Dermis lymphatic vessel endothelial cell (primary cell): ENCODE data around the gene C6orf47. TPM values are rescaled to one million over a fixed set of nuclear protein-coding genes. Genes with fewer than 3 reads are reported as not detected.

Experiments
- total RNA-seq: library from RNA; depleted of rRNA; stranded (reverse); fragments of >200 nt; gene quantifications from 2 replicates; pipeline ENCODE4 v1.2.1, GENCODE V29; 2014

Gene C6orf47, protein sequence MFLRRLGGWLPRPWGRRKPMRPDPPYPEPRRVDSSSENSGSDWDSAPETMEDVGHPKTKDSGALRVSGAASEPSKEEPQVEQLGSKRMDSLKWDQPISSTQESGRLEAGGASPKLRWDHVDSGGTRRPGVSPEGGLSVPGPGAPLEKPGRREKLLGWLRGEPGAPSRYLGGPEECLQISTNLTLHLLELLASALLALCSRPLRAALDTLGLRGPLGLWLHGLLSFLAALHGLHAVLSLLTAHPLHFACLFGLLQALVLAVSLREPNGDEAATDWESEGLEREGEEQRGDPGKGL
- total RNA-seq, result 22.6 and 24.2 TPM in 2 replicates

GRCh38 chr6:31660381-31661261, at the start of gene C6orf47:
Gene C6orf47 (minus strand): TSS chr6:31660778. CDS start chr6:31659947, 831 bp downstream.

DNA sequence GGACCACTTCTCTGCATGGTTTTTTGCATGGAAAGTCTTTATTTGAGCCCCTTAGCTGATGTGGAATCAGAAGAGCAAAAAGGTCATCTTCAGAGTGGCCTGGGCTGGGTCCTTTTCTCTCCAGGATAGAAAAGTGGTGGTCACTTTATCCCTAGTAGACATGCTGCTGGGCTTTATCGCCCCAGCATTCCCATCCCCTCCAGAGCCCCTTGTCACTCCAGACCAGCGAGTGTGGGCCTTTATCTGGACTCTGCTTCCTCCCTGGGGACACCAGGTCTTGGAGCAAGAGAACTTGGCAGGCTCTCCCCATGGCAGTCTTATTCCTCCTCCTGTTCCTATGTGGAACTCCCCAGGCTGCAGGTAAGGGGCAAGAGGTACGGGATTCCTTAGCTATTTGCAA, 46.0 kb upstream of the C6orf47 start, which contains the start of gene LY6G6F:
Gene LY6G6F (plus strand): TSS at position 268 of the 400 bp plus-strand sequence. CDS start 41 bp downstream, at position 309.

DNA sequence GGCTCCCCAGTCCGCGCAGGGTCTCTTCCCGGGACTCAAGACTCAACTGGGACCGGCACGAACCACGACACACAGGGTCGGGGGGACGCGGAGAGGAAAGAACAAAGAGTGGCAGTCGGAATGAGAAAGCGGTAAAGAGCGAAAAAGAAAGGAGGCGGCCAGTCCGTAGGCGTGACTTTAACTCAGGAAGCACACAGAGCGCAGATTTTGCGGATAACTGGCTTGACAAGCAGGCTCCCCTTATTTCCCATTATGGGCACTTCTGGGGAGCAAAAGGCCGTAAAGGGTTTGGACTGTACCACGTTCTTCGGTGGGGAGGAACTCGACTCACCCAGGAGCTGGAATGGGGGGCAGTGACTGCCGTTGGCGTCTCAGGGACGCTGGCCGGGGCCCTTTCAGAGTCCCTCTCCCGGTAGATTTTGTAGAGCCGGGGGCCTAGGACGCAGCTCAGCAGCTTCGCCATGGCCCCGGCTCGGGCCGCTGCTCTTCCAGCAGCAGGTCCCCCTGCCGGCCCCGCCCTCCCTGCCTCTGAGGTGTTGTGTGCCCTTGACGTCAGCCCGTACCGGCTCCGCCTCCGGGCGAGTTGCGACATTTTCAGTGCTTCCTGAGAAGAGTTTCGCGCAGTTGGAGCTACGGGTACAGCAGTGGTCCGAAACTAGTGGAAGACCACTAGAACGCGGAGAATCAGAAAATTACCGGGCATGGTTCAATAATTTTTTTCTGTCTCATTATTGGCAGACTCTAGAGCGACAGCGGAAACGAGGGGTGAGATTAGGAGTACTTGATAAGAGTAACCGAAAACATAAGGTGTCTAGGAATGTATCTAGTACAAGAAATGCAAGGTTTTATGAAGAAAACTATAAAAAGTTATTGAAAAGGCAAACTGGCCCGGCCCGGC, 42.5 kb upstream of the C6orf47 start, which contains the start of gene ABHD16A:
Gene ABHD16A (minus strand): TSS at position 506 of the 898 bp plus-strand sequence. CDS start 43 bp downstream, at position 463.

DNA sequence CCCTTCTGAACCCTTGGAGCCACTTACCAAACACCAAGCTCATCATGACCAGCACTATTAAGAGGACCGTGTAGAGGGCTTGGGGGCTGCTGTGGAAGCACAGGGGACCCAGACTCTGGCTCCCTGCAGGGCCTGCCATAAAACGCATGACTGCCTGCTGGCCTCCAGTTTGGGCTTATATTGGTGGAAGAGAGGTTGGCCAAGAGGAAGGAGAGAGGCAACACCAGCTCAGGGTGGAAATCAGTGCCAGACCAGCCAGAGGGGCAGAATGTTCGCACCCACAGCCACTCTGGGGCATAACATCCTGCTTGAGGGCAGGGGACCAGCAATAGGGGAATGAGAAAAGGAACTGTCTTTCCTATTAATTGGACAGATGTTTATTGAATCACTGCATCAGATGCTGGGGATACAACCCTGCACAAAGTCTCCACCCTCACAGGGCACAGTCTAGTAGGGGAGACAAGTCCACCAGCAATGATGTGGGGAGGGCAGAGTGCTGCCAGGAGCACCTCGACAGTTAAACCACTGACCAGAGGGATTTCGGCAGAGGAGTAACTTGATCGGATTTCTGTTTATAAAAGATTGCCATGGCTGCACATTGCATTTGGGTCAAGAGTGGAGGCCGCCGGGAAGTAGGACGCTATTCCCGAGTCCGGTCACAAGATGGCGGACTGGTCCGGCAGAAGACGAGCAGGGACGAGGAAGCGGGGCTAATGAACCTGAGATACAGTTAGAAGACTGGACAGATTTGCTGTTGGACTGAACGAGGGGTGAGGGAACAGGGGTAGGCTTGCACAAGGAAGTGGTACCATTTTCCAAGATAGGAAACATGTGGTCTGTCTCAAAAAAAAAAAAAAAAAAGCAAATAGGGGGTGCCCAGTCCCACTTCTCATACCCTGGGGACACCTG, 19.9 kb upstream of the C6orf47 start, which contains the start of gene LY6G5C:
Gene LY6G5C (minus strand): TSS at position 842 of the 909 bp plus-strand sequence. CDS start 694 bp downstream, at position 148.

GRCh38 chr6:31669676-31670075, 9.1 kb upstream of the C6orf47 start, which contains the start of gene LY6G5B:
Gene LY6G5B (plus strand): TSS chr6:31669976. CDS start chr6:31670951, 975 bp downstream.

DNA sequence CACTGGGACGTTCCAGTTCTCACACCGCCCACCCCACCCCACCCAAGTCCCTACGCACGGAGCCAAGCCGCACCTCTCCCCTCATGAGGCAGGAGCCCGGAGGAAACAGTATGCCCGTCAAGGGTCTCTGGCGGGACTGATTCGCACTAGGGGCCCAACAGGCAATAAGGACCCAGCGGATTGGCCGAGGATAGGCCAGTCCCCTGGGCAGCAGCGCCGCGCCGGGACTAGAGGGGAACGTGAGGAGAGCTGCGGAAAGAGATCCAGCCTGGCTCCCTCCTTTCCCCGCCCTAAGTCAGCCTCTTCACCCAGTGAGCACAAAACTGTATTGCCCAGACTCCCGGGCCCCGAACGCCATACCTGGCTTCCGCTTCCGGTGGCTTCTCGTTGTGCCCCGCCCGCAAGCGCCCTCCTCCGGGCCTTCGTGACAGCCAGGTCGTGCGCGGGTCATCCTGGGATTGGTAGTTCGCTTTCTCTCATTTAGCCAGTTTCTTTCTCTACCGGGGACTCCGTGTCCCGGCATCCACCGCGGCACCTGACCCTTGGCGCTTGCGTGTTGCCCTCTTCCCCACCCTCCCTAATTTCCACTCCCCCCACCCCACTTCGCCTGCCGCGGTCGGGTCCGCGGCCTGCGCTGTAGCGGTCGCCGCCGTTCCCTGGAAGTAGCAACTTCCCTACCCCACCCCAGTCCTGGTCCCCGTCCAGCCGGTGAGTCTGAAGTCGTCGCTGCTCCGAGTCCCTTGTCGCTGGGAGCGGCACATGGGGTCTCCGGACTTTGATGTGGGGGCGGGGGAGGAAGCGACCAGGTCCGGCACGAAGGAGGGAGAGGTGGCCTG, 5.1 kb upstream of the C6orf47 start, which contains the start of gene CSNK2B:
Gene CSNK2B (plus strand): TSS at position 580 of the 836 bp plus-strand sequence. CDS start 752 bp downstream, outside the sequence.

DNA sequence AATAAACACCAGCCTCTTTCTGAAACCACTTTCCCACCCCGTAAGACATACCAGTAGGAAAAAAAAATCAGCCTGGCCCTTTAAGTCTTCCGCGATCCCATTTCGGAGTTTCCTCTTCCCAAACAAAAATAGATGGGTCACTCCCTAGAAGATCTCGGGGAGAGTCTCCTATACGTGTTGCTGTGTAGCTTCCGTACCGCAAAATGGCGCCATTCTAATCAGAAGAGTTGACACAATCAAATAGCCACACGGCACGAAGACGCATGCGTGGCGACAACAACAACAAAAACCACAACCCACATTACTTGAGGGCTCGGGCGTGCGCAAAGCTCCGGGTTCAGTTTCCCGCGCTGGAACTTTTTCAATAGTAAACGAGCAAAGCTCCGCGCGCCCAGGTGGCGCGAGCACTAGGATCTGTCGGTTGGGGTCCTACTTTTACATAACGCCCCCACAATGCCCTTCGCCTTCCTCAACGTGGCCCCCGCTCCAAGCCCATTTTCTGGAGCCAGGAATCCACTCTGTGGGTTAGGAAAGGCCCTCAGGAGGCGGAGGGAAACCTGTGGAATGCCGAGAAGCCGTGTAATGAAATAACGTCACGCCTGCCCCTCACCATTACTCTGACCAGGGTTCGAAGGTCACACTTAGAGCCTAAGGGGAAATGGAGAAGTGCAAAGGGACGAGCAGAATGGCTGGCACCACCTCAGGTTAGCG, 4.4 kb upstream of the C6orf47 start, which contains the start of gene GPANK1:
Gene GPANK1 (minus strand): TSS at position 208 of the 711 bp plus-strand sequence. CDS start 519 bp downstream, outside the sequence.

DNA sequence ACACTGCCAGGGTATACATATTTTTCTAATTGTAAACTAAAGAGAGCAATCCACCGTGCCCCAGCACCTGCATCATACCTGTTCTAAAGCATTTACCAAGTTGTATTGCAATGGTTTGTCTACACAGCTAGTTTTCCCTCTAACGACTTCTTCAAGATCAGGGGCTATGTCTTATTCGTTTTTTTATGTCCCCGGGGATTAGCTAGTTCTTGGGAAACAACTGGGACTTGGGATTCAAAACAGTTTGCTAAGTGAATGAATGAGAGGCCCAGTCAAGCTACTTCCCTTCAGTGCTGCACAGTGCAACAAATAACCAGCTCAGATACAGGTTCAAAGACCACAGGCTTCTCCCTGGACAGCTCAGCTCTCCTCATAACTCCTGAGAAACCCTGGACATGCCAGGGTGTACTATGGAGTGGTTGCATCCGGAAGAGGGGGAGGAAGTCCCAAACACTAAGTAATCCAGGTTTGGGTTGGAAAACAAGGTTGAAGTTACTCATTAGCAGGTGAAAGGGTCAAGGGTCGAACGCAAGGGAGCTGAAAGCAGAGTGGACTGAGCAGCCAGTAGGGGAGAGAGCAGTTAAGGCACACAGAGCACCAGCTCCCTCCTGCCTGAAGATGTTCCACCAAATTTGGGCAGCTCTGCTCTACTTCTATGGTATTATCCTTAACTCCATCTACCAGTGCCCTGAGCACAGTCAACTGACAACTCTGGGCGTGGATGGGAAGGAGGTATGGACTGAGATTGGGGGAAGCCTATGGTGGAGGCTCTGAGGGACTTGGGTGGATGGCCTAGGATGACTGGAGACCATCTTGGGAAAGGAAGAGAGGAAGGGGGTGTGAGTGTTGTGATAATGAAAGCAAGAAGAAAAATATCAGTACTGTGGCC, 5.0 kb downstream of the C6orf47 start, which contains the start of gene APOM:
Gene APOM (plus strand): TSS at position 546 of the 889 bp plus-strand sequence. CDS start 73 bp downstream, at position 619.

GRCh38 chr6:31620586-31621319, 39.8 kb downstream of the C6orf47 start, which contains the start of gene PRRC2A:
Gene PRRC2A (plus strand): TSS chr6:31620715. CDS start chr6:31622790, 2,075 bp downstream.

DNA sequence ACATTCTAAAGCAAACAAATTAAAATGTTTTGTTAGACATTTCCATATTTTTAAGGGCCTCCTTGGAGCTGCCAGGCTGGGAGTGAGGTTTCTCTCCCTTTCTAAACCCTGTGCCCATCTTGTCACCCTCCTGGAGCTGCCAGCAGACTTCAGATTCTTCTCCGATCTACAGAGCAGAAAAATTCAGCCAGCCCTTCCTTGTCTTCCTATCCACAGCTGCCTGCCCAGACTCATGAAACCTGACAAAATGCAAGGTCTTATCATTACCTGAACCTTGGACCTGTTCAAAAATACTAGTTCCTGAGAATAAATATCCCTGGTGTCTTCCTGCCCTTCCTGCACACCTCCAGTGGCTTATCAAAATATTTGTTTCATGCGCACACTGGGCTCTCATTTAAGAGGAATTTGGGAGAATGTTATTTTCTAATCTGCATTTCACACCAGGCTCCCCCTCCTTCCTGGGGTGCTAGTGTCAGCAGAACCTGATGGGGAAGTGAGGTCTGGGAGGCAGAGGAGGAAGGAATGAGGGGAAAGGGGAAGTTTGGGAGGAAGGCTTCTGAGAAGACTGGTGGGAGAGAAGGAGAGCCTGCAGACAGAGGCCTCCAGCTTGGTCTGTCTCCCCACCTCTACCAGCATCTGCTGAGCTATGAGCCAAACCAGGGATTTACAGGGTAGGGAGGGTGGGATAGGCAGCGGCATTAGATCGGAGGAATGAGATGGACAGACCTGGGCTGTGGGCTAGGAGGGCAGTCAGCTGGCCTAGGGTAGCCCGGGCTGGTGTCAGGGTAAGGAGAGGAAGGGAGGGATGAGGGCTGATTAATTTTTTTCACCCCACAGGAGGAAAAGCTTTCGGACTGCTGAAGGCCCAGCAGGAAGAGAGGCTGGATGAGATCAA, 45.6 kb downstream of the C6orf47 start, which contains the start of gene AIF1:
Gene AIF1 (plus strand): TSS at position 551 of the 895 bp plus-strand sequence. CDS start 96 bp downstream, at position 647.

Other genes with a start within 250 kb of the C6orf47 start
- 7.5 and 7.9 TPM in 2 replicates for gene MICB, start 162.6 kb downstream of the C6orf47 start, total RNA-seq
- not detected in 2 replicates for gene MCCD1, start 131.8 kb downstream of the C6orf47 start, total RNA-seq
- gene DDX39B, start 118.8 kb downstream of the C6orf47 start, total RNA-seq, result 269 and 380 TPM in 2 replicates
- gene ATP6V1G2, start 114.2 kb downstream of the C6orf47 start, total RNA-seq, result 0.11 and 0.17 TPM in 2 replicates
- gene NFKBIL1, start 113.2 kb downstream of the C6orf47 start, total RNA-seq, result 25.3 and 25.9 TPM in 2 replicates
- not detected in 2 replicates for gene LTA, start 88.5 kb downstream of the C6orf47 start, total RNA-seq
- gene TNF, start 85.2 kb downstream of the C6orf47 start, total RNA-seq, result not detected in 2 replicates
- gene LTB, start 78.4 kb downstream of the C6orf47 start, total RNA-seq, result 2.9 and 3.2 TPM in 2 replicates
- 0.11 and 0.26 TPM in 2 replicates for gene LST1, start 74.5 kb downstream of the C6orf47 start, total RNA-seq
- not detected in 2 replicates for gene NCR3, start 67.8 kb downstream of the C6orf47 start, total RNA-seq
- gene AIF1, start 45.5 kb downstream of the C6orf47 start, total RNA-seq, result 0.17 TPM in 1 of 2 replicates, not detected in the other
- gene PRRC2A, start 40.1 kb downstream of the C6orf47 start, total RNA-seq, result 21.8 and 25.5 TPM in 2 replicates
- gene BAG6, start 8.1 kb downstream of the C6orf47 start, total RNA-seq, result 105 and 110 TPM in 2 replicates
- gene APOM, start 4.9 kb downstream of the C6orf47 start, total RNA-seq, result 0.52 and 0.54 TPM in 2 replicates
- gene GPANK1, start 4.2 kb upstream of the C6orf47 start, total RNA-seq, result 14.0 and 14.5 TPM in 2 replicates
- 71.8 and 77.7 TPM in 2 replicates for gene CSNK2B, start 5.3 kb upstream of the C6orf47 start, total RNA-seq
- gene LY6G5B, start 9.2 kb upstream of the C6orf47 start, total RNA-seq, result 1.4 and 1.9 TPM in 2 replicates
- gene LY6G5C, start 20.3 kb upstream of the C6orf47 start, total RNA-seq, result 1.4 and 1.5 TPM in 2 replicates
- gene ABHD16A, start 42.5 kb upstream of the C6orf47 start, total RNA-seq, result 52.7 and 62.4 TPM in 2 replicates
- not detected in 2 replicates for gene LY6G6F, start 46.1 kb upstream of the C6orf47 start, total RNA-seq
- not detected in 2 replicates for gene LY6G6D, start 54.6 kb upstream of the C6orf47 start, total RNA-seq
- not detected in 2 replicates for gene LY6G6C, start 61.0 kb upstream of the C6orf47 start, total RNA-seq
- not detected in 2 replicates for gene MPIG6B, start 62.6 kb upstream of the C6orf47 start, total RNA-seq
- gene DDAH2, start 68.5 kb upstream of the C6orf47 start, total RNA-seq, result 122 and 139 TPM in 2 replicates
- gene CLIC1, start 75.8 kb upstream of the C6orf47 start, total RNA-seq, result 545 and 566 TPM in 2 replicates
- 2.3 and 3.0 TPM in 2 replicates for gene MSH5, start 79.2 kb upstream of the C6orf47 start, total RNA-seq
- gene SAPCD1, start 101.9 kb upstream of the C6orf47 start, total RNA-seq, result 2.2 and 8.0 TPM in 2 replicates
- gene VWA7, start 116.5 kb upstream of the C6orf47 start, total RNA-seq, result 0.09 and 0.22 TPM in 2 replicates
- 31.2 and 36.4 TPM in 2 replicates for gene VARS1, start 135.0 kb upstream of the C6orf47 start, total RNA-seq
- gene LSM2, start 146.2 kb upstream of the C6orf47 start, total RNA-seq, result 22.2 and 26.3 TPM in 2 replicates
- 1.2 and 1.5 TPM in 2 replicates for gene HSPA1L, start 154.5 kb upstream of the C6orf47 start, total RNA-seq
- gene HSPA1A, start 154.8 kb upstream of the C6orf47 start, total RNA-seq, result 78.6 and 81.2 TPM in 2 replicates
- gene HSPA1B, start 167.0 kb upstream of the C6orf47 start, total RNA-seq, result 16.9 and 34.6 TPM in 2 replicates
- gene NEU1, start 202.0 kb upstream of the C6orf47 start, total RNA-seq, result 43.3 and 54.0 TPM in 2 replicates
- gene SLC44A4, start 218.2 kb upstream of the C6orf47 start, total RNA-seq, result not detected in 2 replicates
- 24.9 and 29.6 TPM in 2 replicates for gene EHMT2, start 236.9 kb upstream of the C6orf47 start, total RNA-seq
- 2.4 and 2.8 TPM in 2 replicates for gene ZBTB12, start 241.3 kb upstream of the C6orf47 start, total RNA-seq